Head of caudate nucleus (tissue), 42 donors: ENCODE results near the gene COL4A2.
A peak's percentile ranks its signal among the peaks of the same experiment; 100 is the strongest.

Experiments
- DNase-seq, 42 donors: peaks; one replicate each; pipeline versions ENCODE4 v3.0.0 to v3.0.0-alpha.2; 2020 to 2021; ENCODE audit warnings: mixed read lengths in 7 of 42
- intact Hi-C: fragments of 100-400 bp; cut with DNase I; formaldehyde crosslinking; loops from one replicate; pipeline ENCODE4 v1.15.0; 2022

The COL4A2 gene

DNA sequence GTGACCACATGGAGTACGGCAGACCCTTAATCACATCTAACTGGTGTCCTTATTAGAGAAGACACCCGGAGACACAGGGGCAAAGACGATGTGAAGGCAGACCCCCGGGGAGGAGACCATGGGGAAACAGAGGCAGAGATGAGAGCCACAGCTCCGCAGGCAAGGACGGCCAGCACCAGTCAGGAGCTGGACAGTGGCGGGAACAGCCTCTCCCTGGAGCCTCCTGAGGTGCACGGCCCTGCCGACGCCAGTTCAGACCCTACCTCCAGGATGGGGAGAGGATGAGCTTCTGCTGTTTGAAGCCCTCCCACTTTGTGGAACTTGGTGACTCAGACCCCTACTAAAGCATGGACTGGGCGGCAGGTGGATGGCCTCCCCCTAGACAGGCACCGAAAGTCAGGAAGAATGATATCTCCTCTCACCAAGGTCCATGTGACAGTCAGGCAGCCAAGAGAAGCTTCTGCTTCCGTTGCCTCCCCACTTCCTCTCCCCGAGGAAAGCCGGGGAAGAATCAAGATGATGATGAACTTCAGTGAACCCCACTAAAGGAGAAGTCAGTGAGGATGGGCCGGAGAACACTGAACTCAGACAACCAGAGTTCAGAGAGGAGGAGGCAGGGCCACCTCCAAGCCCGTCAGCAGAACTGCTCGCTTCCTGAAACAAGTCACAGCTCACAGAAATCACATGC lies 229.1 kb downstream of the COL4A2 start:
- intact Hi-C loops: no loop called here
- peak in 34 of 42 donors; percentile 23 to 74 (median 46) for DNase-seq

DNA sequence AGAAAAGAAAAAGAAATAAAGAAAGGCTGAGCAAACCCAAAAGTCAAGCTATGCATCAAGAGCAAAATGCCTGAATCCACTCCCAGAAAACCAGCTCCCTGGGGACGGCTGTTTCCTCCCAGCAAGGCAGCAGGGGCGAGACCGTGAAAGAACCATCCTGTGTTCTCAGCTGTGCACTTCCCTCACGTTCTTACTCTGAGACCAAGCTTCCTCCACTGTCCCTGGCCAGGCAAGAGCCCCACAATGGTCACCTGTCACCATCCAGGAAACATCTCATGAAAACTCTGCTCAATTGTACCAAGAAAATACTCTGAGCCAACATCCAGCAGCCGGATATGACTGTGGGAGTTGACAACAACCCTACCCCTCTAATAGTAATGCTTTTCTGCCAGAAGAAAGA lies 231.5 kb downstream of the COL4A2 start:
- intact Hi-C loops: no loop called here
- no peak for DNase-seq

DNA sequence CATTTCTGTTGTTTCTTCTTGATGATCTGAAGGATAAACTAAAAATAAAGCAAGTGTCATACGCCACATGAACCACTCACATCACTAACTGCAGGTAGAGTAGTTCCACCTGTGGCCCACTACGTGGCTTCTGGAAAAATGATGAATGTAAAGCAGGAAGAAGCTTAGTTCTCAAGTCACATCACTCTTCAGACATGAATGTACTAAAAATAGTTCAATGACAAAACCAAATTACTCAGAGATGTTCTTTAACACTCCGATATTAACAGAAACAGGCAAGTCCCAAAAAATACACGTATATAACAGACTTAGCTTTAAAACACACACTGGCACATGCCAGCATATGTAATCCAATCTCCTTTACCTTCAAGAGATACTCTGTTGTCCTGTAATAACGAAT lies 232.8 kb downstream of the COL4A2 start:
- intact Hi-C loops: no loop called here
- DNase-seq: peak in 1 of 42 donors; percentile 10

DNA sequence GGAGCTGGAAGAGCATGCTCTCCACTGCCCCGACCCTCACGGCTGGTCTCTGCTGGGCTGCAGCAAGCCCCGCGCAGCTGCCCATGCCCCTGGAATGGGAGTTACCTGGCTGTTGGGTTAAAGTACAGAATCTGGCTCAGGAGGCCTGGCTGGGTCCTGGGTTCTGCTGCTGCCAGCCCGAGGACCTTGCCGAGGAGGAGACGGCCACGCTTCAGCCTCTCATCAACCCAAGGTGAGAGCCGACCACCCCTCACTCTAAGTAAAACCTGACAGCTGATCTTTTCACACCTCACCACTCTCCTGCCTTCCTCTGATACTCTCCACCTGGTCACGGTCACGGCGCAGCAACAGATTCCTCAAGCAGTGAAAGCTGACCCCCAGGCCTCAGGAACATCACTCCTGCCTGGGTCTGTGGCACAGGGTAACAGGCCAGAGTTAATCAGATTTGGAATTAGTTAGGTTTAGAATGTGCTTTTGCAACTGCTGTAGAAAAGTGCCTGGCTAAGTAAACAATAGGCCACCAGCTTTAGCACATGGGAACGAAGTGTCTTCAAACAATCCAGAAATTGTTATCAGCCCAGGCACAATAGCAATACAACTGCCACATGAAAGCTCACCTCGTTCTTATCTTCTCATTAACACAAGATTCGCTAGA lies 233.9 kb downstream of the COL4A2 start:
- intact Hi-C loops: no loop called here
- no peak for DNase-seq

DNA sequence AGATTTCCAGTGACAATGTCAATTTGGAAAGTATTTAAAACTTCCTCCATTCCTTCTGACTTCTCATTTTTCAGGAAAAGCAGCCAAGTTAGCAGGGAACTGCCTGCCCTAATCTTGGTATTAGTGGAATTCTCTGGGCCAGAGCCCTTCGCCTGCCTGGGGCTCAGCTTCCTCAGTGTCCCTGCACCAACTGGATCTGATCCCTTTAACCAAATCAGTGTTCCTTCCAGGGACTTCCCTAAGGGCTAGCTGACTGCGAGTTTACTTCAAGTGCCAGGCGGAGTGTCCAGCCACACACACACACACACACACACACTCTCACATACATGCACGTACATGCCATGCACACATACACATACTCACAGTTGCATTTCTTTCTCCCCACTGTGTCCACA lies 234.4 kb downstream of the COL4A2 start:
- no peak for DNase-seq
- intact Hi-C loops: no loop called here

DNA sequence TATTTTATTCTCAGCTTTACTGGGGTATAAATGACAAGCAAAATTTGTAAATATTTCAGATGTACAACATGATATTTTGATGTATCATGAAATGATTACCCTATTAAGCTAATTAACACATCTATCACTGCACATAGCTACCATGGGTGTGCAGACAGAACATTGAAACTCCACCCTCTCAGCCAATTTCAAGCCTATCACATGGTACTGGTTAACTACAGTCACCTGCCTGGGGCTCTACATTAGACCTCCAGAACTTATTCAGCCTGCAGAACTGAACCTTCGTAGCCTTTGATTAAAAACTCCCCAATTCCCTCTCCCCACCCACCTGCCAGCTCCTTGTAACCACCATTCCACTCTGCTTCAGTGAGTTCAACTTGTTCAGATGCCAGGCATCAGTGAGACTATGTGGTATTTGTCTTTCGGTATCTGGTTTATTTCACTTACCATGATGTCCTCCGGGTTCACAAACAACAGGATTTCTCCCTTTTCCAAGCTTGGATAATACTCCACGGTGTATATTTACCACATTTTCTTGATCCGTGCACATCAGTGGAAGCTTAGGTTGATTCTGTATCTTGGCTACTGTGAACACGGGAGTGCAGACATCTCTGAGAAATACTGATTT lies 235.2 kb downstream of the COL4A2 start:
- intact Hi-C loops: no loop called here

DNA sequence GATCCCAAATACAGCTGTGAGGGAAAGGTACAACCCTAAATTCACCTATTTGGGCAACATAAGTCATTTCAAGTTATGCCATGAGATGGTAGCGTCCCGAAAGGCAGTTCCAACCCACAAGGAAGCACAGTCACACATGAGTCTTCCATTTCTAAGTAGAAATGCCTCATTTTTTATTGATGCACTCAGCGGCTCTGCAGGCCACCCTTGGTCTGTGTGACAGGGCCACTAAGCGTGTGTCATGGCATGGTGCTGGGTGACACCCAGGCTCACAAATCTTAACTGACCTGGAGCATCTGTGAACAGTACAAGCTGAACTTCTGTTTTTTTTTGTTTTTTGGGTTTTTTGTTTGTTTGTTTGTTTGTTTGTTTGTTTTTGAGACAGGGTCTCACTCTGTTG lies 239.3 kb downstream of the COL4A2 start:
- intact Hi-C loops: no loop called here
- no peak for DNase-seq

More for the DNA sequence above, 235.2 kb downstream of the COL4A2 start:
- DNase-seq: no peak

DNA sequence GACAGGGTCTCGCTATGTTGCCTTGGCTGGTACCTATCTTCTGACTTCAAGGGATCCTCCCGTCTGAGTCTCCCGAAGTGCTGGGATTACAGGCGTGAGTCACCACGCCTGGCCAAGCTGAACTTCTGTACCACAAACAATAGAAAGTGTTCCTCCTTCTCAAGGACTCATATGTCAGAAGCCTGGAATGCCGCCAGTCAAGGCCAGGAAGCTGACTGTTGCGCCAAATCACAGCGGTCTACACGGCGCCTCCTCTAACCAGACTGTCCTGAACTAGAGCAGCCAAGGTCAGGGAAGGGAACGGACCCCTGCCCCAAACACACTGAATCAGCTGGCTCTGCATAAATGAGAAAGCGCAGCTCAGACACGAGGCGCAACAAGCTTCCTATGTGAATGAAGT lies 239.8 kb downstream of the COL4A2 start:
- DNase-seq: peak in 5 of 42 donors; percentile 17 to 47 (median 25)
- intact Hi-C loops: no loop called here

DNA sequence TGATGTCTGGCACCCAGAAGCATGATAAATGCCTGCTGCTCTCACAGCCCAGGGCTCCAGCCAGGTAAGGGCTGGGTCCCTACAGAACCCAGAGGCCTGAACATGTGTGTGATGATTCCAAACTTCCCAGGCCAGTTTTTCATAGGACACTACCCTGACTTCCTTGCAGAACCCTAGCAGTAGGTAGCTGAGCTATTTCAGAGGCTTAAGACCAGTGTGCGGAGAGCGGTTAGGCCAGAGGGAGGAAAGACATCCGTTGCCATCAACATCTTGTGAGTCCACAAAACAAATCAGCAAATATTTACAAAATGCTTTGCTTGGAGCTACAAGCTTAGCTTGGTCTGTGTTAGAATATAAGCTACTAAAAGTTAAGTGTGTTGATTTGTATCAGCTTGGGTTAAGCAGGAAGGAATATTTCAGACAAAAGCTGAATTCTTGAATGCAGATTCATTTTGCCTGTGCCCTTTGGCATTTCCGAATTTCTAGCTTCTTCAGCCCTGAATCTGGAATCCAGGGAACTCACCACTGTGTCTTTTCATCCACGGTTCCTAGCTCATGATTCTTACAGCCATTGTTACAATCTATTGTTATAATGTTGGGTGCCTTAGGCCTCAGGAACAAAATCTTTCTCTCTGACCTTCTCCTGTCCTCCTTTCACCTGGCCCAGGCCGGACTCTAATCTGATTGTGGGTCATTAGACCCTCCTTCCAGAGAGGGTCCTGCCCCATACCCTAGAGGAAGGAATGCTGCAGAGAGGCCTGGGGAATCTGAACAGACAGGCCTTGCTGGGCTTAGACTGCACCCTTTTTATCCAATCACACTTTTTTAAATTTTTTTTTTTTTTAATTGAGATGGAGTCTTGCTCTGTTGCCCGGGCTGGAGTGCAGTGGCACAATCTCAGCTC lies 242.1 kb downstream of the COL4A2 start:
- no peak for DNase-seq
- intact Hi-C loops: no loop called here

DNA sequence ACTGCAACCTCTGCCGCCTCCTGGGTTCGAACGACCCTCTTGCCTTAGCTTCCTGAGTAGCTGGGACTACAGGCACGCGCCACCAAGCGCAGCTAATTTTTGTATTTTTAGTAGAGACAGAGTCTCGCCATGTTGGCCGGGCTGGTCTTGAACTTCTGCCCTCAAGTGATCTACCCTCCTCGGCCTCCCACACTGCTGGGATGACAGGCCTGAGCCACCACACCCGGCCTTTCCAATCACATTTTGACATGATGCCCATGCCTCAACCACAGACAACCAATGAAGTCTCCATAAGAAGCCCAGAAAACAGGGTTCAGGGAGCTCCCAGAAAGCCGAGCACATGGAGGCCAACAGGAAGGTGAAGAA lies 242.7 kb downstream of the COL4A2 start:
- intact Hi-C loops: no loop called here
- DNase-seq: no peak

DNA sequence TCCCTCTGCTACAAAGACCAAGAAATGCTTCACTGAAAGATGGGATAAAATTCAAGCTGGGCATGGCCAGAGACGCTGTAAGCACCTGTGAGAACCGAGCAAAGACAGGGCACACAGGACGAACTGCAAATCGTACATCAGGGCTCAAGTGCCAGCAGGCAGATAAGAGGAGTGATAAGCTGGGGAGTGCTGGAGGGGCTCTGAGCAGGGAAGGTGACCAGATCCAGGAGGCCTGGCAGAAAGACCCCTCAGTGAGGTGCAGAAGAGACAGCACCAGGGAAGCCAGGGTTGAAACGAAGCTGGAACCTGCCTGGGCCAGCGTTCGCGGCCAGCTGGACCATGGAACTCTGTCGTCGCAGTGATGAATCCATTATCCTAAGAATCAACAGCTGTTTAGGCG lies 244.2 kb downstream of the COL4A2 start:
- intact Hi-C loops: no loop called here
- DNase-seq: no peak

DNA sequence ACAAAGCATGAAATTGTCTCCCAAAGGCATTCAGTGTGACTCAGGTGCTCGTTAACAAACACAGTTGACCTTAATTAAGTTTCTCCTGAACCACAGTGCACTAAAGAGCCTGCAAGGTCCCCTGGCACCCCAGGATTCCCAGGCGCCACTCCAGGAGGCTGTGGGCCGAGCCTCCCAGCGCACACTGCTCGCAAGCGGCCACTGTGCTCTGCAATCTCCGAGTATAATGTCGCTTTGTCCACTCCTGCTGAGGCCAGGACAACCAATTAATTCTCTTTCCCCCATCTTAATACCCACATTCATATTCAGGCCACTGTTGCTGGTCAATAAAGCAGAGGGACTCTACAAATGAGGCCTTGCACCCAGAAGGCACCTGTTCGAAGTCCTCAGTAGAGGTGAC lies 245.7 kb downstream of the COL4A2 start:
- DNase-seq: peak in 10 of 42 donors; percentile 17 to 51 (median 24)
- intact Hi-C loops: no loop called here

DNA sequence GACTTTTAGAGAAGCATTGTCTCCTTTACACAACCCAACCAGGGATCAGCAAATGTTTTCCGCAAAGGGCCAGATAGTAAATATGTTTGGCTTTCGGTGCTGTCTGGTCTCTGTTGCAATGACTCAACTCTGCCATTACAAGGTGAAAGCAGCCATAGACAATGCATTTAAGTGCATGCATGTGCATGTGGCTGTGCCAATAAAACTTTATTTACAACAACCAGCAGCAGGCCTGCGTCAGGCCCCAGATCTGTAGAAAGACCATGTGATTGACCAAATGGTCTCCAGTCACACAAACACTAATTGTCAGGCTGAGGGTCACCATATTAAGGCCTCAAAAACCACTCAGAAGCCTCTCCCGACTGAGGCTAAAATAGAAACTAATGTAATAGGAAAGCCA lies 246.3 kb downstream of the COL4A2 start:
- intact Hi-C loops: no loop called here
- no peak for DNase-seq

DNA sequence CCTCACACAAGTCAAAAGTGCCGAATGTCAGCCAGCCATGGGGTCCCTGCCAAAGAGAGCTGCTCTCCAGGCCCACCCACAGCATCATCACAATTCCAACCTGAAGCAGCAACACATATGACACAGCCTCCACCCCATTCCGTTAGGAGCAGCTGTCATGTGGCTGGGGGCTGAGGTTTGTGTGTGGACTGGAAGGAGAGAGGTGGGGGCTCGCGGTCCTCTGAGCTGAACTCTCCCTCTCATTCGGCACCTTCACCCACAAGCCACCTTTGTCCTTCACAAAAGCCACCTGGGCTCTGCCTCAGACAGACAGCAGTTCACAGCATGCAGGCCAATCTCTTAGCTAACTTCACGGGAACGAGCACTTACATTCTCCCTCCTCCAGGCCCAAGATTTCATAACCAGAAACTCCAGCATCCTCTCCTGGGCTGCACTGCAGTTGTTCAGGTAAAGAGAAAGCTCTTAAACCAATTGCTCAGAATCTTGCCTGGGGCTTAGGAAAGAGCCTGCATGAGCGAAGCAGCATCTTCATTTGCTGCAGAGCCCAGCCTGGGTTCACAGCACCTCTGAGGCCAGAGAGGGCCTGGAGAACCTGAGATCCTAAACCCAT lies 247.2 kb downstream of the COL4A2 start:
- intact Hi-C loops: no loop called here
- no peak for DNase-seq

DNA sequence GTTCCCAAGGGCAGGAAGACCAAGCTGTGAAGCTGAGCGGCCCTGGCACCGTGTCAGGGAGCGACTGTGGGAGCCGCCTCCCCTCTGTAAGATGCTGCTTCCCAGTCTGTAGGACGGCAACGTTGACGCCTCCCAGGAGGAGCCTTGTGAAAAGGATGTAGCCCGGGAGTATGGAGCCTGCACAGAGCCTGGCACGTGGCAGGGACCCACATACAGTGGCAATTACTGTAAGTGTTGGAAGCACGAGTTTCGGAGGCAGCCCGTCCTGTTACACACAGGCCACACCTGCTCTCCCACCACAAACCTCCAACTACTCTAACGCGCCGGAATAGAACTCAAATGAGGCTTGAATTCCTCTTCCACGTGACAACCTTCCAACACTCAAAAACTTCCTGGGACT lies 247.9 kb downstream of the COL4A2 start:
- intact Hi-C loops: no loop called here
- no peak for DNase-seq

DNA sequence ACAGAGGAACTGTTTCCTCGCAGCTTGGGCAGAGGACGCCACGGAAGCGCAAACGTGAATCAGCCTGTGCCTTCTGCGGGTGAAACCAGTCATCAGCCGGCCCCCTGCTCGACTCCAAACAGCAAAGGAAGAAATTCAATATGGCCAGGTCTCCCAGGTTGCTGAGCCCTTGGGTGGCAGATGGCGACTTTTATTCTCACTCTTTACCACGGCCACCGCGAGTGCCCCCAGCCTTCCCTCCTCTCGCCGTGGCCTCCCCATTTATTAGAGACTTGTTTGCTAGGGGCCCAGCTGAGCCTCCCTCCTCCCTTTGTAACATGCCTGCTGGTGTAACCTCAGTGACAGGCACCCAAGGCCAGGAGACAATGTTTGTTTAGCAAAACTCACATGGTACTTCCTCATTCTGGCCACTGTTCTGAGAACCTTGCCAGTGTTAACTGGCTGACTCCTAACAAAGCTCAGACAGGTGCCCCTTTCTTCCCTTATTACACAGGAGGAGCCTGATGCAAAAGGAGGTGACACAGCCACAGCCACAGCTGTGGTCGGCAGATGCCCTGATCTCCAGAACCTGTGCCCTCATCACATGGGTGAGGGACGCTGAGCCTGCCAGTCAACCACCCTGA lies 248.6 kb downstream of the COL4A2 start:
- intact Hi-C loops: no loop called here
- DNase-seq: no peak

DNA sequence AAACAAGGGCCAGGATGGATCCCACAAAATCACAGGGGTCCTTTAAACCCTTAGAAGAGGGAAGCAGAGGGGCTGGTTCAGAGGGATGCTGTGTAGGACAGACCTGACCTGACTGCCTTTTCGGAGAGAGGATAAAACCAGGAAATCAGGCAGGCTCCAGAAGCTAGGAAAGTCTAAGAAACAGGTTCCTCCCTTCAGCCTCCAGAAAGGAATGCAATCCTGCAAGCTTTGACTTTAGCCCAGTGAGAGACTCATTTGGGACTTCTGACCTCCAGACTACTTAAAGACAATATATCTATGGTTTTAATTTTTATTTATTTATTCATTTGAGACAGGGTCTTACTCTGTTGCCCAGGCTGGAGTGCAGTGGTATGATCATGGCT lies 249.1 kb downstream of the COL4A2 start:
- intact Hi-C loops: no loop called here

DNA sequence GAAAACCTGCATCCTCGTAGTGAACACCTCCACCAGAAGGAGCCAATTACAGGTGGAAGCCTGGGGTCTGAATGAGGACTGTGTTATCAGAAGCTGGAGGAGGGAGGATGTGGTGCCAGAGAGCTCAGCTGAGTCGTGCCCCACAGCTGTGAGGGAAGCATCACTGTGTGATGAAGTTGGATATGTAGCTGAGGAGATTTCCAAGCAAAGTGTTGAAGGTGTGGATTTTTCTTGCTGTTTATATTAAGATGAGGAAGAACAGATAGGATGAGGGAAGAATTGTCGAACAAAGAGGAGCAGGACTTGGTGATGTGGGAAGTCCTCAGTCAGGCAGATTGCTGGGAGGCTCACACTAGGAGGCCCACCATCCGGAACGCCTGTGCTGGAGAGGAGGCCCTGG lies 250.0 kb downstream of the COL4A2 start:
- no peak for DNase-seq
- intact Hi-C loops: no loop called here

More for the DNA sequence above, 249.1 kb downstream of the COL4A2 start:
- DNase-seq: no peak
